WTC11 (cell line): Measurements from ENCODE around the gene COMMD9. TPM values are rescaled to one million over a fixed set of nuclear protein-coding genes. Genes with fewer than 3 reads are reported as not detected.
A peak's percentile ranks its signal among the peaks of the same experiment; 100 is the strongest.

Experiments
- ATAC-seq: fragments of 200-7000 bp; cut with Tn5 transposase; 2 replicates; pipeline ENCODE4 v1.10.0; 2021; ENCODE audit warnings: mild to moderate bottlenecking, moderate library complexity
- CTCF ChIA-PET: fragments of 300-600 bp; sonication (Branson Sonifier 250); formaldehyde crosslinking; loops from one replicate; lab custom pipeline; 2021; ENCODE audit warnings: antibody characterized with exemption; lab: Charles Lee
- POLR2A ChIA-PET: fragments of 350-600 bp; sonication (Branson Sonifier 250); formaldehyde crosslinking; loops from one replicate; lab custom pipeline; 2021; ENCODE audit warnings: antibody characterized with exemption; lab: Charles Lee
- DNase-seq: peaks from one replicate; pipeline ENCODE4 v3.0.0; 2021; ENCODE audit warnings: low spot score
- H3K27ac Mint-ChIP-seq: 2 replicates; pipeline ENCODE4 v1.8.0; 2021; ENCODE audit warnings: mixed read lengths
- H3K27me3 Mint-ChIP-seq: 2 replicates; pipeline ENCODE4 v1.8.0; 2021; ENCODE audit warnings: low read depth, mild to moderate bottlenecking, moderate library complexity, mixed read lengths
- H3K36me3 Mint-ChIP-seq: 2 replicates; pipeline ENCODE4 v1.8.0; 2021; ENCODE audit warnings: mixed read lengths
- H3K4me1 Mint-ChIP-seq: 2 replicates; pipeline ENCODE4 v1.8.0; 2022; ENCODE audit warnings: mixed read lengths
- H3K4me3 Mint-ChIP-seq: 2 replicates; pipeline ENCODE4 v1.8.0; 2021; ENCODE audit warnings: mild to moderate bottlenecking, moderate library complexity, mixed read lengths
- H3K9me3 Mint-ChIP-seq: 2 replicates; pipeline ENCODE4 v1.8.0; 2021; ENCODE audit warnings: mixed read lengths
- ATF2 ChIP-seq: sonication (generic); formaldehyde crosslinking; IDR thresholded peaks from 2 replicates; pipeline ENCODE4 v1.8.1; 2022; ENCODE audit warnings: low read depth, missing genetic modification reagents, borderline replicate concordance
- CTCF ChIP-seq: fragments of 200-600 bp; IDR thresholded peaks from 2 replicates; pipeline ENCODE4 v1.8.0; 2022; ENCODE audit warnings: antibody characterized with exemption
- FOXP1 ChIP-seq: sonication (generic); formaldehyde crosslinking; IDR thresholded peaks from 2 replicates; pipeline ENCODE4 v1.8.0; 2022; ENCODE audit warnings: missing genetic modification reagents, mild to moderate bottlenecking, moderate library complexity, borderline replicate concordance
- IRF2 ChIP-seq: sonication (generic); formaldehyde crosslinking; IDR thresholded peaks from 2 replicates; pipeline ENCODE4 v1.8.0; 2022; ENCODE audit warnings: low read depth, missing genetic modification reagents, borderline replicate concordance
- NFE2L1 ChIP-seq: sonication (generic); formaldehyde crosslinking; IDR thresholded peaks from 2 replicates; pipeline ENCODE4 v1.8.1; 2023; ENCODE audit warnings: missing genetic modification reagents
- SOX15 ChIP-seq: fragments of 250-450 bp; sonication (Bioruptor Pico); IDR thresholded peaks from 2 replicates; pipeline ENCODE4 v1.9.0; 2021; ENCODE audit warnings: mild to moderate bottlenecking
- SP1 ChIP-seq: sonication (generic); formaldehyde crosslinking; conservative IDR thresholded peaks from 2 replicates; pipeline ENCODE4 v1.8.1; 2022; ENCODE audit warnings: missing genetic modification reagents
- STAT6 ChIP-seq: sonication (generic); formaldehyde crosslinking; conservative IDR thresholded peaks from 2 replicates; pipeline ENCODE4 v1.8.1; 2023; ENCODE audit warnings: mild to moderate bottlenecking, low read depth, missing genetic modification reagents, moderate library complexity
- TCF7 ChIP-seq: sonication (generic); formaldehyde crosslinking; IDR thresholded peaks from 2 replicates; pipeline ENCODE4 v1.8.0; 2022; ENCODE audit warnings: mild to moderate bottlenecking, low read depth, missing genetic modification reagents, moderate library complexity
- TEAD1 ChIP-seq: sonication (generic); formaldehyde crosslinking; IDR thresholded peaks from 2 replicates; pipeline ENCODE4 v1.8.0; 2022; ENCODE audit warnings: mild to moderate bottlenecking, missing genetic modification reagents
- TEAD4 ChIP-seq: sonication (generic); formaldehyde crosslinking; IDR thresholded peaks from 2 replicates; pipeline ENCODE4 v1.8.0; 2022; ENCODE audit warnings: mild to moderate bottlenecking, missing genetic modification reagents
- TP53 ChIP-seq: sonication (generic); formaldehyde crosslinking; IDR thresholded peaks from 2 replicates; pipeline ENCODE4 v1.8.1; 2023; ENCODE audit warnings: mild to moderate bottlenecking, missing genetic modification reagents
- ZNF423 ChIP-seq: fragments of 250-450 bp; sonication (Bioruptor Pico); IDR thresholded peaks from 2 replicates; pipeline ENCODE4 v2.1.2; 2022; ENCODE audit warnings: mild to moderate bottlenecking, moderate library complexity
- total RNA-seq: library from RNA; stranded (reverse); gene quantifications from 3 replicates; pipeline ENCODE4 v1.2.3, GENCODE V29; 2021

COMMD9 gene
- total RNA-seq, 1 experiment from 2014 or later: 33.3 TPM

DNA sequence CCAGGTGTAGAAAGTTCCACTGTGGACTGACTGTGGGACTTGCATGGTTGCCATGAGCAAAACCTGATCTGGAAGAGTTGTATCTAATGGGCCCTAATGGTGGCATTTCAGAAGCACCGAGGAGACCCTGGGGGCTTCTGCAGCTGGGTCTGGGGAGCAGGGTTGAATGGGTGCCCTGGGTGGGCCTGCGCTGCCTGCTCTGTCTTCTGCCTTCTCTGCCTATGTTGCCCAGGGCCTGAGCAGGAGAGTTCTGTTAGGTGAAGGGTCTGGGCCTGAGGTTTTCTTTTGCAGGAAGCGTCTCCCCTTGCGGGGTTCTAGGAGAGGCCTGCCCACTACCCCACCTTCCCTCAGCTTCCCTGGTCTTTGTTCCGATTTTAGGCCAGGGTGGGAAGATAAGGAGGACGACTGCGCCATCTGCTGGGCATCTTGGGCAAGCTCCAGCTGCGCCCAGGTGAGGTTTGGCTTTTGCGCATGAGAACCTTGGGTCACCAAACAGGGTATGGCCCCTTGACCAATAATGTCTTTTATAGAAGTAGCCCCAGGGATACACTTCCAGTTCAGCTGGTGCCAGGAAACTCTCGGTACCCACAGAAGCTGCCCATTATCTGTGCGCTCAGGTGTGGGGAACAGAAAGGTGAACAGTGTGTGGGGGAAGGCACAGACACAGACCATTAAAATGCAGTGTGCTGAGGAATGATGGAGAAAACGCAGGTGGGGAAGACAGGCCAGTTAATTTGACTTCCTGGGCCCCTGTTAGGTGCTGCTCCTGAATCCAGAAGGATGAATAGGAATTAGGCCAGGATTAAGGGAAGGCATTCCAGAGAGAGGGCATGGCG is 23.2 kb downstream of the COMMD9 start:
- POLR2A ChIA-PET: interaction anchor here (0.5 kb wide), 1 partner anchor 777 kb away, joined by 4 read pairs; no protein-coding TSS in a partner anchor
- Mint-ChIP-seq H3K9me3 (no peaks in the 10 kb centered on the region), H3K4me1 (peaks cover 2% of the 10 kb centered on the region), H3K27me3 (peaks cover 2% of the 10 kb centered on the region), H3K36me3 (no peaks in the 10 kb centered on the region), H3K27ac (no peak overlapping the region), H3K4me3 (no peak overlapping the region)
- ATAC-seq: peak; percentile 93
- peak; percentile 82 for TF ChIP-seq CTCF
- TF ChIP-seq SP1: no peak
- CTCF ChIA-PET: interaction anchor here (0.5 to 5.9 kb wide), 43 partner anchors 8 to 848 kb away, joined by 3 to 109 read pairs (median 4); partner anchors contain the start of genes COMMD9 and PAMR1
- peak; percentile 80 for DNase-seq

GRCh38 chr11:36264973-36265344 is 24.3 kb downstream of the COMMD9 start:
- peaks cover 2% of the 10 kb centered on the region for H3K4me1 Mint-ChIP-seq
- ATAC-seq: no peak
- peaks cover 2% of the 10 kb centered on the region for H3K27me3 Mint-ChIP-seq
- H3K4me3 Mint-ChIP-seq: no peak overlapping the region
- TF ChIP-seq TCF7 (CRISPR knock-in tag): no peak
- no peak for TF ChIP-seq NFE2L1 (CRISPR knock-in tag)
- no peak for TF ChIP-seq FOXP1 (CRISPR knock-in tag)
- no peak for TF ChIP-seq ZNF423 (CRISPR knock-in tag)
- no peak for TF ChIP-seq STAT6 (CRISPR knock-in tag)
- no peak for TF ChIP-seq TEAD4 (CRISPR knock-in tag)
- no peak for TF ChIP-seq TEAD1 (CRISPR knock-in tag)
- H3K36me3 Mint-ChIP-seq: no peaks in the 10 kb centered on the region
- ChIA-PET CTCF (interaction anchor here (1.0 to 5.9 kb wide), 16 partner anchors 12 to 777 kb away, joined by 3 to 109 read pairs (median 4); partner anchors contain the start of gene PAMR1), POLR2A (no interaction called here)
- DNase-seq: no peak
- no peaks in the 10 kb centered on the region for H3K9me3 Mint-ChIP-seq
- H3K27ac Mint-ChIP-seq: no peak overlapping the region

DNA sequence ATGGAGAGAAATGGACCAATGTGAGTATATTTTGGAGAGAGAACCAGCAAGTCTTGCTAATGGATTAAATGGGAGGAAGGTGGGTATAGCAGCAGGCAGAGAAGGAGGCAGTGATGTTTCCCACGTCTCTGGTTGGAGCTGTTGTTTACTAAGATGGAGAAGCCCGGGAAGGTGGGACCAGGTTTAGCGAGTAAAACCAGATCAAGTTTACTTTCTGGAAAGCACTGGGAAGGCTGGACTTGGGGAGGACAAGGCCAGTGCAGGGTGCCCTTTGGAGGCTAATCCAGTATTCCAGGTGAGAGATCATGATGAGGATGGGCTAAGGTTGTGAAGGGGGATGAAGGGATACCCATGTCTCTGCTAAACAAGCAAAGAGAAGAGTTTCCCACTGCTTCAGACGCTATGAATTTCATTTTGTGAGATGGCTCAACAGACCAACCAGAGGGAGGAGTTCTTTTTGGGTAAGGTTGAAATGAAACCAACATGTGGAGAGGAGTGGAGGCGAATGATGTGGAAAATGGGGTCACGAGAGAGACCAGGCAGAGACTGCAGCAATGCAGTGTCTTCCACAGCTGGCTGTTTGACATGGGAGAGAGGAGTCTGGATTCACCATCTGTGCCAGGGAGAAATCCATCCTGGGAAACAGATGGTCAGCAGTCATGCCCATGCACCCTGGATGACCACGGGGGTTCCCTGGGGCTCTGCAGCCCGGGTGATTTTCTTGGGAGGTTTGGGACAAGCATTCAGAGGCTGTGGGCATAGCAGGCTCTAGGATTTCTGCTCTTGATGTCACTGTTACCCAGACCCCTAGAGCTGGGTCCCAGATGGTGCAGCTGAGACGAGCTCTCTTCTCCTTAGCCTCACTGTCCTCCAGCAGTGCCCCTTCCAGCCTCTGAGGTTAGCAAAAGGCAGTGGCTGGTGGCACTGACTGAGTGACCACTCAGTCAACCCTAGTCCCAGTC is 24.9 kb downstream of the COMMD9 start:
- no peaks in the 10 kb centered on the region for H3K36me3 Mint-ChIP-seq
- H3K4me1 Mint-ChIP-seq: peaks cover 2% of the 10 kb centered on the region
- ChIA-PET CTCF (interaction anchor here (1.0 to 5.9 kb wide), 8 partner anchors 12 to 739 kb away, joined by 3 to 109 read pairs (median 4); partner anchors contain the start of gene PAMR1), POLR2A (no interaction called here)
- H3K9me3 Mint-ChIP-seq: no peaks in the 10 kb centered on the region
- H3K27me3 Mint-ChIP-seq: peaks cover 2% of the 10 kb centered on the region
- TF ChIP-seq TP53 (CRISPR knock-in tag) (no peak), IRF2 (CRISPR knock-in tag) (no peak), ATF2 (CRISPR knock-in tag) (no peak), SOX15 (no peak)
- DNase-seq: no peak
- H3K27ac Mint-ChIP-seq: no peak overlapping the region; the same call in 1 of the 2 replicates
- ATAC-seq: 0 out of 2 replicates have a peak, but pooled peaks have one; percentile 7
- no peak overlapping the region for H3K4me3 Mint-ChIP-seq
